Cardiac muscle cell (in vitro differentiated cells and primary cell): Measurements from ENCODE around the gene ACTBL2. TPM values are rescaled to one million over a fixed set of nuclear protein-coding genes. Genes with fewer than 3 reads are reported as not detected.
"Not testable (repeated sequence)": the region's sequence is repeated elsewhere in the genome, so short reads cannot be mapped to it uniquely, and the experiment has no call there.

ENCODE experiments used
- DNase-seq, 2 donors: peaks; one replicate each; pipeline versions ENCODE4 v3.0.0 to v3.0.0-alpha.2; 2010 to 2017; ENCODE audit warnings: low read depth in 1 of 2, low spot score in 1 of 2
- H3K27ac ChIP-seq: fragments of 200-600 bp; sonication (generic); 2 replicates; pipeline ENCODE4 v1.5.1; 2016
- H3K27me3 ChIP-seq: fragments of 200-600 bp; sonication (generic); 2 replicates; pipeline ENCODE4 v1.6.0; 2016; ENCODE audit warnings: control low read depth
- H3K36me3 ChIP-seq: fragments of 200-600 bp; sonication (generic); 2 replicates; pipeline ENCODE4 v1.5.1; 2016; ENCODE audit warnings: control low read depth
- H3K4me1 ChIP-seq: fragments of 200-600 bp; sonication (generic); 2 replicates; pipeline ENCODE4 v1.8.1; 2017; ENCODE audit warnings: low read depth, mild to moderate bottlenecking, mixed run types
- H3K4me3 ChIP-seq: fragments of 200-600 bp; sonication (generic); 2 replicates; pipeline ENCODE4 v1.5.1; 2016; ENCODE audit warnings: mild to moderate bottlenecking
- H3K9me3 ChIP-seq: fragments of 200-600 bp; sonication (generic); 2 replicates; pipeline ENCODE4 v1.5.1; 2017; ENCODE audit warnings: low read depth, mild to moderate bottlenecking, control low read depth
- CTCF ChIP-seq: IDR thresholded peaks from 2 replicates; pipeline ENCODE4 v1.5.1; 2012; ENCODE audit warnings: low read depth, mild to moderate bottlenecking, low read length
- polyA plus RNA-seq: library from polyadenylated mRNA; unstranded; fragments of >200 nt; fragmentation: Nextera tagmentation; extraction: Ambion mirVana; gene quantifications from 2 replicates; pipeline ENCODE4 v1.2.1, GENCODE V29; 2016
- total RNA-seq: library from RNA; depleted of rRNA; stranded (reverse); fragments of >200 nt; gene quantifications from 2 replicates; pipeline ENCODE4 v1.2.3, GENCODE V29; 2016

Gene ACTBL2
- total RNA-seq (not detected in 2 replicates), polyA plus RNA-seq (not detected in 2 replicates)

- DNase-seq = peak in 1 of 2 donors; percentile 65
- Histone ChIP-seq H3K9me3 (no peaks in the 10 kb centered on the region), H3K27ac (no peak within 1 kb of the TSS)
Observed at GRCh38 chr5:57482671-57483106, at the start of gene ACTBL2. TSS of gene ACTBL2 (minus strand) at chr5:57482811. CDS start at chr5:57482707, 104 bp downstream.

GRCh38 chr5:57531333-57531732 is 48.7 kb upstream of the ACTBL2 start:
- DNase-seq = no peak
- no peak for TF ChIP-seq CTCF
- Histone ChIP-seq H3K27me3 (no peaks in the 10 kb centered on the region), H3K36me3 (no peaks in the 10 kb centered on the region), H3K4me3 (no peak overlapping the region), H3K27ac (no peak overlapping the region), H3K9me3 (no peaks in the 10 kb centered on the region), H3K4me1 (no peaks in the 10 kb centered on the region)

More at GRCh38 chr5:57482671-57483106, at the start of gene ACTBL2:
- Histone ChIP-seq H3K4me3 (no peak within 1 kb of the TSS), H3K36me3 (no peaks in the 10 kb centered on the region), H3K4me1 (no peaks in the 10 kb centered on the region), H3K27me3 (no peaks in the 10 kb centered on the region)
- no peak for TF ChIP-seq CTCF

GRCh38 chr5:57529864-57530263 is 47.3 kb upstream of the ACTBL2 start:
- no peaks in the 10 kb centered on the region for H3K4me1 ChIP-seq
- H3K9me3 ChIP-seq = no peaks in the 10 kb centered on the region
- H3K27ac ChIP-seq = no peak overlapping the region
- H3K36me3 ChIP-seq = no peaks in the 10 kb centered on the region
- TF ChIP-seq CTCF = no peak
- DNase-seq = no peak
- H3K4me3 ChIP-seq = no peak overlapping the region
- no peaks in the 10 kb centered on the region for H3K27me3 ChIP-seq

- Histone ChIP-seq H3K27ac (no peak overlapping the region), H3K9me3 (no peaks in the 10 kb centered on the region), H3K36me3 (no peaks in the 10 kb centered on the region), H3K4me3 (no peak overlapping the region), H3K4me1 (no peaks in the 10 kb centered on the region), H3K27me3 (no peaks in the 10 kb centered on the region)
- no peak for DNase-seq
- no peak for TF ChIP-seq CTCF
Observed at GRCh38 chr5:57527870-57528269, 45.3 kb upstream of the ACTBL2 start.

- H3K4me1 ChIP-seq = no peaks in the 10 kb centered on the region
- no peak overlapping the region for H3K27ac ChIP-seq
- no peaks in the 10 kb centered on the region for H3K36me3 ChIP-seq
- H3K4me3 ChIP-seq = no peak overlapping the region
- no peak for DNase-seq
- no peaks in the 10 kb centered on the region for H3K9me3 ChIP-seq
- TF ChIP-seq CTCF = no peak
- H3K27me3 ChIP-seq = no peaks in the 10 kb centered on the region
Observed at GRCh38 chr5:57524348-57525060, 41.9 kb upstream of the ACTBL2 start.

GRCh38 chr5:57522477-57522876 is 39.9 kb upstream of the ACTBL2 start:
- not testable (repeated sequence) for H3K4me1 ChIP-seq, H3K27me3 ChIP-seq, H3K27ac ChIP-seq, H3K4me3 ChIP-seq, H3K36me3 ChIP-seq, DNase-seq, H3K9me3 ChIP-seq

- not testable (repeated sequence) for H3K4me3 ChIP-seq, DNase-seq, H3K4me1 ChIP-seq, H3K27ac ChIP-seq, H3K27me3 ChIP-seq, H3K36me3 ChIP-seq, H3K9me3 ChIP-seq
Observed at GRCh38 chr5:57518415-57518814, 35.8 kb upstream of the ACTBL2 start.
